GM12878 (cell line): ENCODE data around the gene VCP. TPM values are rescaled to one million over a fixed set of nuclear protein-coding genes. Genes with fewer than 3 reads are reported as not detected.

ENCODE experiments used
- ATAC-seq: fragments of 200-7000 bp; cut with Tn5 transposase; 3 replicates; pipeline ENCODE4 v1.9.1; 2020; ENCODE audit warnings: mild to moderate bottlenecking, moderate library complexity
- BruUV-seq: library from RNA; stranded (reverse); fragments of 400-500 nt; replicated peaks from 2 replicates; lab custom pipeline; 2021; lab: Mats Ljungman, UMichigan
- CTCF ChIA-PET: fragments of 300-600 bp; sonication (Branson Sonifier 250); formaldehyde crosslinking; extraction: SDS; loops from one replicate; lab custom pipeline; 2021; ENCODE audit warnings: inconsistent platforms; lab: Yijun Ruan, JAX
- POLR2A ChIA-PET: fragments of 350-600 bp; formaldehyde crosslinking; extraction: SDS; loops from one replicate; lab custom pipeline; 2021; ENCODE audit warnings: inconsistent platforms; lab: Charles Lee
- RAD21 ChIA-PET: fragments of 300-600 bp; sonication (Branson Sonifier 250); formaldehyde crosslinking; loops from one replicate; lab custom pipeline; 2023; ENCODE audit warnings: antibody characterized with exemption; ENCODE audit not compliant: unreplicated experiment; lab: Charles Lee
- SMC1A ChIA-PET: fragments of 300-600 bp; sonication (Branson Sonifier 250); formaldehyde crosslinking; loops from one replicate; lab custom pipeline; 2023; ENCODE audit not compliant: unreplicated experiment, uncharacterized antibody; lab: Charles Lee
- DNase-seq: peaks from one replicate; pipeline ENCODE4 v3.0.0-alpha.2; 2011; ENCODE audit warnings: low read depth, low spot score
- FAIRE-seq: peaks from 3 replicates; lab custom pipeline; 2011; peaks lifted over from hg19 to GRCh38; lab: Jason Lieb, UNC
- H2AFZ ChIP-seq: 2 replicates; pipeline ENCODE4 v1.6.0; 2011; ENCODE audit warnings: low read depth, low read length, control low read depth; ENCODE audit not compliant: control insufficient read depth
- H3K27ac ChIP-seq: 2 replicates; pipeline ENCODE4 v1.5.1; 2011; ENCODE audit warnings: control low read depth; ENCODE audit not compliant: control insufficient read depth, insufficient read depth
- H3K27me3 ChIP-seq, 2 experiments: replicated peaks in 1 of 2; 2 replicates each; pipeline versions ENCODE4 v1.6.0 to v1.6.1; 2011; ENCODE audit warnings: low read length in 1 of 2; ENCODE audit not compliant: control insufficient read depth in 2 of 2, insufficient read depth in 2 of 2
- H3K36me3 ChIP-seq, 2 experiments: 2 replicates each; pipeline ENCODE4 v1.5.1; 2011; ENCODE audit warnings: low read length in 1 of 2; ENCODE audit not compliant: control insufficient read depth in 2 of 2, insufficient read depth in 2 of 2
- H3K4me1 ChIP-seq: 2 replicates; pipeline ENCODE4 v1.6.1; 2011; ENCODE audit warnings: mild to moderate bottlenecking, low read length, moderate library complexity, mixed read lengths; ENCODE audit not compliant: control insufficient read depth, insufficient read depth
- H3K4me2 ChIP-seq: 2 replicates; pipeline ENCODE4 v1.6.0; 2011; ENCODE audit warnings: control low read depth; ENCODE audit not compliant: control insufficient read depth, insufficient read depth
- H3K4me3 ChIP-seq: fragments of 200-600 bp; sonication (generic); 2 replicates; pipeline ENCODE4 v1.5.1; 2016
- H3K79me2 ChIP-seq: 2 replicates; pipeline ENCODE4 v1.6.0; 2011; ENCODE audit warnings: low read length; ENCODE audit not compliant: control insufficient read depth, insufficient read depth
- H3K9ac ChIP-seq: 2 replicates; pipeline ENCODE4 v1.8.0; 2011; ENCODE audit warnings: low read length, control low read depth, mixed read lengths; ENCODE audit not compliant: control insufficient read depth, insufficient read depth
- H3K9me3 ChIP-seq: replicated peaks from 3 replicates; pipeline ENCODE4 v1.5.1; 2011; ENCODE audit warnings: mild to moderate bottlenecking, low read length; ENCODE audit not compliant: control insufficient read depth, insufficient read depth
- H4K20me1 ChIP-seq: 2 replicates; pipeline ENCODE4 v1.6.0; 2011; ENCODE audit not compliant: control insufficient read depth, insufficient read depth
- DPF2 ChIP-seq: fragments of 450-650 bp; IDR thresholded peaks from 2 replicates; pipeline ENCODE4 v1.6.1; 2017; ENCODE audit warnings: mild to moderate bottlenecking
- FOXK2 ChIP-seq: fragments of 450-650 bp; IDR thresholded peaks from 2 replicates; pipeline ENCODE4 v1.6.1; 2017; ENCODE audit warnings: mild to moderate bottlenecking, moderate library complexity
- PKNOX1 ChIP-seq: fragments of 450-650 bp; IDR thresholded peaks from 2 replicates; pipeline ENCODE4 v1.6.1; 2016; ENCODE audit warnings: mild to moderate bottlenecking
- POLR2A ChIP-seq: IDR thresholded peaks from 2 replicates; pipeline ENCODE4 v1.6.1; 2011; ENCODE audit warnings: low read depth, mild to moderate bottlenecking, low read length
- POLR2AphosphoS5 ChIP-seq: IDR thresholded peaks from 2 replicates; pipeline ENCODE4 v1.6.1; 2011; ENCODE audit warnings: mild to moderate bottlenecking, low read length, inconsistent platforms
- RCOR1 ChIP-seq: conservative IDR thresholded peaks from 2 replicates; pipeline ENCODE4 v1.6.1; 2012; ENCODE audit warnings: low read depth, low read length, improper control_type of control experiment
- SMC3 ChIP-seq: IDR thresholded peaks from 2 replicates; pipeline ENCODE4 v1.6.1; 2011; ENCODE audit warnings: low read length, improper control_type of control experiment, borderline replicate concordance
- ZBTB4 ChIP-seq: fragments of 450-650 bp; formaldehyde crosslinking; IDR thresholded peaks from 2 replicates; pipeline ENCODE4 v1.4.0; 2022; ENCODE audit warnings: mild to moderate bottlenecking, moderate library complexity
- ZNF207 ChIP-seq: fragments of 450-650 bp; IDR thresholded peaks from 2 replicates; pipeline ENCODE4 v1.6.1; 2014; ENCODE audit warnings: antibody characterized with exemption, mild to moderate bottlenecking, borderline replicate concordance
- ZSCAN29 ChIP-seq: fragments of 450-650 bp; IDR thresholded peaks from 2 replicates; pipeline ENCODE4 v1.6.1; 2017; ENCODE audit warnings: mild to moderate bottlenecking, moderate library complexity
- WGBS: methylation state at CpG from one replicate; pipeline ENCODE4 v1.1.6; 2016; ENCODE audit warnings: low lambda C conversion rate; ENCODE audit not compliant: insufficient replicate concordance, insufficient coverage; ENCODE audit errors: missing lambda C conversion rate; 5-methylcytosine and 5-hydroxymethylcytosine counted together
- in situ Hi-C: fragments of 300-500 bp; cut with MboI; formaldehyde crosslinking; loops from 9 replicates; pipeline ENCODE4 v1.14.3; 2018; ENCODE audit warnings: mixed read lengths
- intact Hi-C: fragments of 100-400 bp; cut with micrococcal nuclease; formaldehyde crosslinking; loops from one replicate; pipeline ENCODE4 v1.14.2; 2022; ENCODE audit not compliant: unreplicated experiment
- polyA plus RNA-seq, 11 experiments: library from polyadenylated mRNA; depleted of rRNA in 4 of 11; unstranded in 6 of 11; stranded (reverse) in 5 of 11; fragments of >200 nt; fragmentation: Nextera tagmentation in 4 of 11; fragmentation: Illumina TruSeq in 1 of 11; extraction: Ambion mirVana in 4 of 11; extraction: Trizol in 1 of 11; gene quantifications; 1 replicate in 1 of 11; 2 replicates in 10 of 11; pipeline versions ENCODE4 v1.2.1 to v1.2.3, GENCODE V29; 2011 to 2016; ENCODE audit warnings: inconsistent platforms in 2 of 11, missing spikeins in 2 of 11, low read depth in 1 of 11
- total RNA-seq, 4 experiments: library from RNA; depleted of rRNA in 3 of 4; stranded (reverse); fragments of >200 nt in 3 of 4; fragmentation: Illumina TruSeq in 1 of 4; extraction: Trizol in 1 of 4; gene quantifications; 2 replicates each; pipeline versions ENCODE4 v1.2.1 to v1.2.3, GENCODE V29; 2013 to 2021
- TF ChIP-seq, protein P1 (sequence below): fragments of 450-650 bp; IDR thresholded peaks from 2 replicates; pipeline ENCODE4 v1.6.1; 2017; ENCODE audit warnings: mild to moderate bottlenecking, low read depth, inconsistent platforms; ENCODE audit not compliant: poor library complexity, severe bottlenecking
- TF ChIP-seq, protein P2 (sequence below): fragments of 450-650 bp; IDR thresholded peaks from 2 replicates; pipeline ENCODE4 v1.6.1; 2017; ENCODE audit warnings: mild to moderate bottlenecking

Gene VCP
- total and polyA plus RNA-seq, 10 of the 15 experiments (the other 5 are each of a cell fraction or from before 2014, with no cell fraction given), result 7.4 to 327 (median 244) TPM

DNA sequence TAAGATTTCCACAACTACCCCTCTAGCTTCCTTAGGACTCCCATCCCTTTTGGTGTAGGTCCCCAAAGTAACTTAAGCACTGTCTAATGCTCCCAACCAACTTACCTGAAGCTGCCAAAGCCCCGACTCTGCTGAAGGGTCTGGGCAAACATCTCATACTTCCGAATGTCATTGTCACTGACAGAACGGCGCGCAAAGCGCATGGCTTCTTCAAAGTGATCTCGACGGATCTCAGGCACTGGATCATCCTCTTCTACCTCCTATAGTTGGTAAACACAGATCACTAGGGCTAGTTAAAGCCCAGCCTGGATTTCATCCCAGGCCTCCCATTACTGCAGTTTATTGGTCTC lies 15.2 kb downstream of the VCP start:
- ChIA-PET SMC1A (no interaction called here), CTCF (no interaction called here), POLR2A (no interaction called here), RAD21 (interaction anchor here (1.3 kb wide), 1 partner anchor 158 kb away, joined by 4 read pairs; no protein-coding TSS in a partner anchor)
- no peak for ATAC-seq
- intact Hi-C loops (no loop called here), in situ Hi-C loops (no loop called here)
- H3K4me2 ChIP-seq, result no peak overlapping the region
- no peak for DNase-seq
- no peaks in the 10 kb centered on the region for H3K9me3 ChIP-seq
- H3K36me3 ChIP-seq, result peaks cover 35 to 52% of the 10 kb centered on the region in 2 experiments
- no peak overlapping the region for H3K9ac ChIP-seq
- BruUV-seq, result no TSS peak
- no peak overlapping the region for H3K27ac ChIP-seq
- no peak overlapping the region for H2AFZ ChIP-seq
- no peak for FAIRE-seq
- no peaks in the 10 kb centered on the region for H3K4me1 ChIP-seq
- H4K20me1 ChIP-seq, result peaks cover 3% of the 10 kb centered on the region; the same call in 1 of the 2 replicates
- TF ChIP-seq PKNOX1 (no peak), RCOR1 (no peak), ZSCAN29 (no peak), POLR2A (peak; percentile 43; the same call in 1 of the 2 replicates), SMC3 (no peak), ZNF207 (no peak), DPF2 (no peak), ZBTB4 (no peak), POLR2AphosphoS5 (0 out of 2 replicates have a peak, but pooled peaks have one; percentile 18), FOXK2 (no peak)
- TF ChIP-seq, protein P1, sequence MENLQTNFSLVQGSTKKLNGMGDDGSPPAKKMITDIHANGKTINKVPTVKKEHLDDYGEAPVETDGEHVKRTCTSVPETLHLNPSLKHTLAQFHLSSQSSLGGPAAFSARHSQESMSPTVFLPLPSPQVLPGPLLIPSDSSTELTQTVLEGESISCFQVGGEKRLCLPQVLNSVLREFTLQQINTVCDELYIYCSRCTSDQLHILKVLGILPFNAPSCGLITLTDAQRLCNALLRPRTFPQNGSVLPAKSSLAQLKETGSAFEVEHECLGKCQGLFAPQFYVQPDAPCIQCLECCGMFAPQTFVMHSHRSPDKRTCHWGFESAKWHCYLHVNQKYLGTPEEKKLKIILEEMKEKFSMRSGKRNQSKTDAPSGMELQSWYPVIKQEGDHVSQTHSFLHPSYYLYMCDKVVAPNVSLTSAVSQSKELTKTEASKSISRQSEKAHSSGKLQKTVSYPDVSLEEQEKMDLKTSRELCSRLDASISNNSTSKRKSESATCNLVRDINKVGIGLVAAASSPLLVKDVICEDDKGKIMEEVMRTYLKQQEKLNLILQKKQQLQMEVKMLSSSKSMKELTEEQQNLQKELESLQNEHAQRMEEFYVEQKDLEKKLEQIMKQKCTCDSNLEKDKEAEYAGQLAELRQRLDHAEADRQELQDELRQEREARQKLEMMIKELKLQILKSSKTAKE, result no peak
- TF ChIP-seq, protein P2, sequence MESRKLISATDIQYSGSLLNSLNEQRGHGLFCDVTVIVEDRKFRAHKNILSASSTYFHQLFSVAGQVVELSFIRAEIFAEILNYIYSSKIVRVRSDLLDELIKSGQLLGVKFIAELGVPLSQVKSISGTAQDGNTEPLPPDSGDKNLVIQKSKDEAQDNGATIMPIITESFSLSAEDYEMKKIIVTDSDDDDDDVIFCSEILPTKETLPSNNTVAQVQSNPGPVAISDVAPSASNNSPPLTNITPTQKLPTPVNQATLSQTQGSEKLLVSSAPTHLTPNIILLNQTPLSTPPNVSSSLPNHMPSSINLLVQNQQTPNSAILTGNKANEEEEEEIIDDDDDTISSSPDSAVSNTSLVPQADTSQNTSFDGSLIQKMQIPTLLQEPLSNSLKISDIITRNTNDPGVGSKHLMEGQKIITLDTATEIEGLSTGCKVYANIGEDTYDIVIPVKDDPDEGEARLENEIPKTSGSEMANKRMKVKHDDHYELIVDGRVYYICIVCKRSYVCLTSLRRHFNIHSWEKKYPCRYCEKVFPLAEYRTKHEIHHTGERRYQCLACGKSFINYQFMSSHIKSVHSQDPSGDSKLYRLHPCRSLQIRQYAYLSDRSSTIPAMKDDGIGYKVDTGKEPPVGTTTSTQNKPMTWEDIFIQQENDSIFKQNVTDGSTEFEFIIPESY, result no peak
- H3K27me3 ChIP-seq, result no peaks in the 10 kb centered on the region
- no peaks in the 10 kb centered on the region; the same call in 1 of the 2 replicates for H3K79me2 ChIP-seq
- 93% methylated on average over 8 of the region's 8 CpGs for WGBS
- no peak overlapping the region for H3K4me3 ChIP-seq
